Stimulated activated CD4-positive, alpha-beta T cell treated with anti-CD3 and anti-CD28 coated beads, Interleukin-15, amount 100 ng/mL, for 1 hour (primary cell): ENCODE data around the gene KRTAP9-2.
"Not testable (repeated sequence)": the region's sequence is repeated elsewhere in the genome, so short reads cannot be mapped to it uniquely, and the experiment has no call there.

Experiments
- DNase-seq, 2 donors: peaks; one replicate each; pipeline ENCODE4 v3.0.0-alpha.2; 2020; ENCODE audit warnings: low read depth in 1 of 2, low spot score in 1 of 2

The KRTAP9-2 gene, protein sequence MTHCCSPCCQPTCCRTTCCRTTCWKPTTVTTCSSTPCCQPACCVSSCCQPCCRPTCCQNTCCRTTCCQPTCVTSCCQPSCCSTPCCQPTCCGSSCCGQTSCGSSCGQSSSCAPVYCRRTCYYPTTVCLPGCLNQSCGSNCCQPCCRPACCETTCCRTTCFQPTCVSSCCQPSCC

GRCh38 chr17:41226598-41227095 is at the start of gene KRTAP9-2:
Gene KRTAP9-2 (plus strand): TSS chr17:41226648. CDS start chr17:41226655, 7 bp downstream.
- not testable (repeated sequence) for DNase-seq

DNA sequence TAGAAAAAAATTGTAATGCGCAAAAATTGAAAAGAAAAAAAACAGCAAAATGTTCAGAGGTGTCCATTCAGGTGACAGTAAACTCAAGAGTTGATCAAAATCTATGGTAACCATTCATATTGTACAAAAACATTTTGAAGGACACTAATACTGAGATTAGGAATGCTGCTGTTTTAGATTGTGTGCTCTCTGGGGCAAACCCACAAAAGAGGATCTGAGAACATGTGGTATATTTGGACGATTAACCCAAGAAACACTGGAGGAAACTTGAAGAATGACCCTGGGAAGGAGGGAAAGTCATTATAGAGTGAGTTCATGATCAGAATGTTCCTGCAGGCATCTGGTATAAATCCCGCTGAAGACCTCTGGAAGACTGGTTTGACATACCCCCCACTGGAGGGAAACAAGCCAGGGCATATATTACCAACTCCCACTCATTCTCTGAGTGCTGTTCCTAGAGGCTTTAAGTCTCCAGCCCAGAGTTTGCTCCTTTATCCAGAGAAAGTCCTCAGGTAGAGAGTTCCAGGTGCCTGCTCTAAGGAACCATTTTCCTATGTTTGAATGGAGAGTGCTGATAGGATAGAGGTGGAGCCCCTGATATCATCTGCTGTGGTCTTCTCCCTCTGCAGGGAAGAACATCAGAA is 49.6 kb upstream of the KRTAP9-2 start:
- no peak for DNase-seq

- no peak for DNase-seq
Observed at GRCh38 chr17:41177727-41178271, 48.6 kb upstream of the KRTAP9-2 start, which contains the start of gene KRTAP4-2. Gene KRTAP4-2 (minus strand): TSS chr17:41178221. CDS start chr17:41178164, 57 bp downstream.

GRCh38 chr17:41178341-41178740 is 48.1 kb upstream of the KRTAP9-2 start:
- DNase-seq: no peak

- no peak for DNase-seq
Observed at GRCh38 chr17:41178843-41179616, 47.4 kb upstream of the KRTAP9-2 start.

GRCh38 chr17:41184480-41184961 is 41.9 kb upstream of the KRTAP9-2 start, which contains the start of gene KRTAP4-1:
Gene KRTAP4-1 (minus strand): TSS chr17:41184911. CDS start chr17:41184854, 57 bp downstream.
- no peak for DNase-seq

GRCh38 chr17:41185001-41185400 is 41.4 kb upstream of the KRTAP9-2 start:
- DNase-seq: no peak

- DNase-seq: no peak
Observed at GRCh38 chr17:41186872-41187271, 39.6 kb upstream of the KRTAP9-2 start.

DNA sequence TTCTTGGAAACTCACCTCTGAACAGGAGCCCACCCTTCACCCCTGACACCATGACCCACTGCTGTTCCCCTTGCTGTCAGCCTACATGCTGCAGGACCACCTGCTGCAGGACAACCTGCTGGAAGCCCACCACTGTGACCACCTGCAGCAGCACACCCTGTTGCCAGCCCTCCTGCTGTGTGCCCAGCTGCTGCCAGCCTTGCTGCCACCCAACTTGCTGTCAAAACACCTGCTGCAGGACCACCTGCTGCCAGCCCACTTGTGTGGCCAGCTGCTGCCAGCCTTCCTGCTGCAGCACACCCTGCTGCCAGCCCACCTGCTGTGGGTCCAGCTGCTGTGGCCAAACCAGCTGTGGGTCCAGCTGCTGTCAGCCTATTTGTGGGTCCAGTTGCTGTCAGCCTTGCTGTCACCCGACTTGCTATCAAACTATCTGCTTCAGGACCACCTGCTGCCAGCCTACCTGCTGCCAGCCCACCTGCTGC is 36.6 kb upstream of the KRTAP9-2 start, which contains the start of gene KRTAP9-1:
Gene KRTAP9-1, plus strand, starts transcription at position 51 of the 482 bp plus-strand sequence. Its CDS starts 0 bp downstream, at position 51.
- DNase-seq: not testable (repeated sequence)

- DNase-seq: no peak
Observed at GRCh38 chr17:41190328-41190727, 36.1 kb upstream of the KRTAP9-2 start.

GRCh38 chr17:41196068-41196467 is 30.4 kb upstream of the KRTAP9-2 start:
- no peak for DNase-seq

- no peak for DNase-seq
Observed at GRCh38 chr17:41199421-41200078, 26.9 kb upstream of the KRTAP9-2 start.

GRCh38 chr17:41211845-41212466 is 14.5 kb upstream of the KRTAP9-2 start:
- no peak for DNase-seq

GRCh38 chr17:41212524-41213169 is 13.8 kb upstream of the KRTAP9-2 start:
- DNase-seq: no peak

- DNase-seq: no peak
Observed at GRCh38 chr17:41215681-41216080, 10.8 kb upstream of the KRTAP9-2 start.

- DNase-seq: no peak
Observed at GRCh38 chr17:41223821-41224220, 2.6 kb upstream of the KRTAP9-2 start.

DNA sequence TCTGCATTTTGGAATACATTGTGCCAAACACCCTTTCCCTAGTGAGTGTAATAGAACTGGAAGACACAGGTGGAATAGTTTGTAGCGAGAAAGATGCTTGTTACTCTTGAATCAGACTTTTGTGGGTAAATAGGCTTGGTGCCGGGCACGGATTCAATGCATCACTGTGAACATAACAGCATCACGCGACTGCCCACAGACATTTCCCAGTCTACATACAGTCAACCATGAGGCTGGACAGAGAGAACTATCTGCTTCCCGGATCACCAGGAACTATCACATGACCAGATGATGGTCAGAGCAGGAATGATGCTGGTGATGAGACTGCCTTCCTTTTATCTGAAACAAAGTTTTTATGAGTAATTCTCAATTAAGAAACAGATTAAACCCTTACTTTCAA is 397 bp upstream of the KRTAP9-2 start:
- no peak for DNase-seq

- no peak for DNase-seq
Observed at GRCh38 chr17:41230094-41230493, 3.6 kb downstream of the KRTAP9-2 start.

DNA sequence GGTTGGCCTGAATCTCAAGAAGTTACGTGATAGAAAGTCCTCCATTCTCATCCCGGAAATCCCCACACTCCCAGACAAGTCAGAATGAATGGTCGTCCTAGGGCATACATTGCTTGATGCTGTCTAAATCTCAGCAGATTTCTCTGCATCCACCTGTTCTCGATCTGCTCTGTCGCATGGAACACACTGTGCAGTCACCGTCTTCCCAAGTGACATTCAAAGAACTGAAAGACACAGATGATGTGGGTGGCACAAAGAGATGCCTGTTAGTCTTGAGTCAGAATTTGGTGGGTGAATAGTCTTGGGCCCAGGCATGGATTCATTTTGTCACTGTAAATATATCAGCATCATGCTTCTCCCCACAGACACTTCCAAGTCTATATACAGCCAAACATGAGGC is 5.3 kb downstream of the KRTAP9-2 start:
- no peak for DNase-seq
